ENCODE data around the gene CSNK1G2. TPM values are rescaled to one million over a fixed set of nuclear protein-coding genes. Genes with fewer than 3 reads are reported as not detected.

CSNK1G2 gene
- total and polyA plus RNA-seq, 2 of the 13 experiments (the other 11 are each of a cell fraction or from before 2014, with no cell fraction given): 53.8 to 72.5 TPM

- H3K27ac ChIP-seq (ENCODE audit: extremely low read length, insufficient read depth, low read length): no peak overlapping the region
- ChIA-PET POLR2A (no interaction called here), CTCF (ENCODE audit: low intra/inter-chr PET ratio, low total read pairs) (no interaction called here)
- ATAC-seq (no peak), FAIRE-seq (no peak), DNase-seq (ENCODE audit: low spot score) (no peak)
- 97% methylated on average over 13 of the region's 28 CpGs for WGBS (ENCODE audit: low lambda C conversion rate)
- no peaks in the 10 kb centered on the region for H3K27me3 ChIP-seq (ENCODE audit: control insufficient read depth in 1 of 2, insufficient read depth in 2 of 2, low read length in 2 of 2)
- intact Hi-C loops (cut with micrococcal nuclease; ENCODE audit: unreplicated experiment) (no loop called here), in situ Hi-C loops (cut with HindIII; ENCODE audit: extremely low pct_ligation_motif_present, low pct_unique_long_range_greater_than_20kb) (no loop called here)
- peaks cover 15 to 38% of the 10 kb centered on the region in 2 experiments; a peak in 4 of 5 replicates for H3K36me3 ChIP-seq (replicated peaks in 1 of 2; ENCODE audit: control insufficient read depth in 1 of 2, insufficient read depth in 2 of 2, low read length in 2 of 2)
- no peak overlapping the region for H3K9ac ChIP-seq (ENCODE audit: insufficient read depth, low read depth, low read length)
- no TSS peak for BruUV-seq (replicated peaks)
- H2AFZ ChIP-seq (ENCODE audit: low read length): no peak overlapping the region
- no peaks in the 10 kb centered on the region for H3K9me3 ChIP-seq (ENCODE audit: low read length)
- no peaks in the 10 kb centered on the region for H3K79me2 ChIP-seq (ENCODE audit: insufficient read depth, low read length)
- H3K4me1 ChIP-seq (ENCODE audit: insufficient read depth, low read length): no peaks in the 10 kb centered on the region
- no peaks in the 10 kb centered on the region for H4K20me1 ChIP-seq (ENCODE audit: insufficient read depth, low read length)
- H3K4me3 ChIP-seq (replicated peaks in 1 of 3; ENCODE audit: insufficient read depth in 1 of 3, low read depth in 2 of 3, low read length in 3 of 3): no peak overlapping the region
- no peak overlapping the region for H3K4me2 ChIP-seq (ENCODE audit: low read depth, low read length)
- TF ChIP-seq GFI1 (CRISPR knock-in tag; IDR thresholded peaks at IDR 0.05; ENCODE audit: borderline replicate concordance) (no peak), NAIF1 (CRISPR knock-in tag; IDR thresholded peaks at IDR 0.05; ENCODE audit: borderline replicate concordance) (no peak), PRDM15 (CRISPR knock-in tag; IDR thresholded peaks at IDR 0.05) (no peak), RARA (CRISPR knock-in tag; IDR thresholded peaks at IDR 0.05) (no peak), REPIN1 (CRISPR knock-in tag; IDR thresholded peaks at IDR 0.05; ENCODE audit: borderline replicate concordance, low read depth) (no peak), ZNF646 (CRISPR knock-in tag; IDR thresholded peaks at IDR 0.05) (no peak), CREM (IDR thresholded peaks at IDR 0.05) (no peak), CREM (CRISPR knock-in tag; IDR thresholded peaks at IDR 0.05) (no peak), ZNF800 (CRISPR knock-in tag; IDR thresholded peaks at IDR 0.05) (no peak), PAX8 (CRISPR knock-in tag; IDR thresholded peaks at IDR 0.05; ENCODE audit: borderline replicate concordance) (no peak), ZNF414 (CRISPR knock-in tag; IDR thresholded peaks at IDR 0.05) (no peak), GABPA (IDR thresholded peaks at IDR 0.05; ENCODE audit: low read depth, low read length) (no peak), GABPA (CRISPR knock-in tag; IDR thresholded peaks at IDR 0.05; ENCODE audit: low read depth) (no peak)
Observed at GRCh38 chr19:1979642-1980041, 38.7 kb downstream of the CSNK1G2 start.
